GM12874 (cell line): Measurements from ENCODE around the gene TMEM63C.

Experiments
- TF ChIP-seq, protein P1 (sequence below): IDR thresholded peaks from 2 replicates; pipeline ENCODE4 v1.5.1; 2011; ENCODE audit warnings: low read depth, mild to moderate bottlenecking, control low read depth, low read length, moderate library complexity; ENCODE audit not compliant: insufficient read depth

Gene TMEM63C

DNA sequence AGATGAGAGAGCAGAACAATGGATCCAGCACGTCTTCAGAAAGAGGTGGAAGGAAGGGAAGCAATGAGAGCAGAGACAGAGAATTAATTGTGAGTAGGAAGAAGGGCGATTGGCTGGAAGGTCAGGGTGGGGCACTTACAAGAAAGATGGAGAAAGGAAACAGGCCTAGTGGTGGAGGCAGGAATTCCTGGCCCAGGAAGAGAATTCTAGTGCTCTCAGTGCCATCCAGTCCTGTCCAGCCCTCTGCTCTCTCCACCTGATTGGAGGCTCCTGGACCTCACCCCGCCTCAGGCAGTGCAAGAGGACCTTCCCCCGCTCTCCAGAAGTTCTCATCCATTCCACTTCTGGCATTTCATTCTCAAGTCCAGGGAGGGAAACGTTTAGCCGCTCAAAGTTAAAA, 46.5 kb downstream of the TMEM63C start:
- TF ChIP-seq, protein P1, sequence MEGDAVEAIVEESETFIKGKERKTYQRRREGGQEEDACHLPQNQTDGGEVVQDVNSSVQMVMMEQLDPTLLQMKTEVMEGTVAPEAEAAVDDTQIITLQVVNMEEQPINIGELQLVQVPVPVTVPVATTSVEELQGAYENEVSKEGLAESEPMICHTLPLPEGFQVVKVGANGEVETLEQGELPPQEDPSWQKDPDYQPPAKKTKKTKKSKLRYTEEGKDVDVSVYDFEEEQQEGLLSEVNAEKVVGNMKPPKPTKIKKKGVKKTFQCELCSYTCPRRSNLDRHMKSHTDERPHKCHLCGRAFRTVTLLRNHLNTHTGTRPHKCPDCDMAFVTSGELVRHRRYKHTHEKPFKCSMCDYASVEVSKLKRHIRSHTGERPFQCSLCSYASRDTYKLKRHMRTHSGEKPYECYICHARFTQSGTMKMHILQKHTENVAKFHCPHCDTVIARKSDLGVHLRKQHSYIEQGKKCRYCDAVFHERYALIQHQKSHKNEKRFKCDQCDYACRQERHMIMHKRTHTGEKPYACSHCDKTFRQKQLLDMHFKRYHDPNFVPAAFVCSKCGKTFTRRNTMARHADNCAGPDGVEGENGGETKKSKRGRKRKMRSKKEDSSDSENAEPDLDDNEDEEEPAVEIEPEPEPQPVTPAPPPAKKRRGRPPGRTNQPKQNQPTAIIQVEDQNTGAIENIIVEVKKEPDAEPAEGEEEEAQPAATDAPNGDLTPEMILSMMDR, result no peak

DNA sequence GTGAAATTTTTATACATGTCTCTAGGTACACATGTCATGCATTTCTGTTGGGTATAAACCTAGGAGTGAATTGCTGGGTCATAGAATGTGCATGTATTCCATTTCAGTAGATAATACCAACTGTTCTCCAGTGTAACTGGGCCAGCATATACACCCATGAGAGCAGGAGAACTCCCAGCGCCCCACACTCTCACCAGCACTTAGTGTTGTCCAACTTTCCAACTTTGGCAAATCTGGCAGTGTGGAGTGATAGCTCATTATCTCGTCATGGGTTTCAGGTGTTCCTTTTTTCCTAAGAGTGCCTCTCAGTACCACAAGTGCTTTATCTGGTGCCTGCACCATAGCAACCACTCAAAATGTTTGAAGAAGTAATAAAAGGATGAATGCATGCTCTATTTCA, 49.3 kb downstream of the TMEM63C start:
- TF ChIP-seq, protein P1, result no peak

DNA sequence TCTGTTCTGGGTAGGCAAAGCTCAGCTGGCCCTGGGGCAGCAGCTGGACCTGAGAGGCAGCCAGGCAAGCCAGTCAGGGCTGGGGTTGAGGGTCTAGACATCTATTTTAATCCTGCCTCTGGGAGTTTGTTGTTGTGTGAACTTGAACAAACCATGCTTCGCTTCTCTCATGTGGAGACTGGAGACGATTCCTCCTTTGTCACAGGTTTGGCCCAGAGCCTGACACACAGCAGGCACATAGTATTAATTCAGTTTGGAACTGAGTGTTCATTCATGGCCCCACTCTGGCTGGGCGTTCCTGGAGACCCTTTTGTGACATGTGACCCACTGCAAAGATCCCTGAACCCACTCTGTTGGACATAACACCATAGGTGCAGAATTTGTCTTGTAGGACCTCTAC, 50.1 kb downstream of the TMEM63C start:
- TF ChIP-seq, protein P1, result no peak

DNA sequence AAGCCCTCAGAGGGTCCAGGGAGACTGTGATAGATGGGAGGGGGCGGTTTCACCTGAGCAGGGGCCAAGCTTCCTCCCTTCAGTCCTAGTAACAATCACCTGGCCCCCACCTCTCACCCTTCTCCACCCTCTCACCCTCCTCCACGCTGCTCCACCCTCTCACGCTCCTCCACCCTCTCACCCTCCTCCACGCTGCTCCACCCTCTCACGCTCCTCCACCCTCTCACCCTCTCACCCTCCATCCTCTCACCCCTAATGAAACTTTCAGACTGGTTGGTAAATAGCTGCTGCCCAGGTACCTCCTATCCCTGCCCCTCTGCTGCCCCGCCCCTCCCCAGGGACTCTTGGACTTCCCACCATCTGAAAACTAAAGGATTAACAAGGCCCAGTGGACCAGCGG, 55.2 kb downstream of the TMEM63C start:
- TF ChIP-seq, protein P1, result no peak

DNA sequence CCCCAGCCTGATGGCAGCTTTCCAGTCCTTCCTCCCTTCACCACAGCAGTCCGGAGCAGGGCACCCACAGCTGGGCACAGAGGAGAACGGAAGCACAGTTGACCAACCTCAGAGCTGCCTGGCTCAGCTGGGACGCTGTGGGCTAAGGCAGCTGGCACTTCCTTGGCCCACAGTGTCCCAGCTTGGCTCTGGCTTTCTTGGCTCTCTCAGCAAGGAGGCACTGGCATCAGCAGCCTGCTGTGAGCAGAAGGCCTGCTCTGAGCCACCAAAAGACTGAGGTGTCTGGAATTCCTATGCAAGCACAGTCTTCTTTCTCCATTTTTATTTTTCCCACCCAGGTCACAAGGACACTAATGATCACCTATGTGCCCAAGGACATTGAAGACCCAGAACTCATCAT, 56.8 kb downstream of the TMEM63C start:
- TF ChIP-seq, protein P1, result no peak

DNA sequence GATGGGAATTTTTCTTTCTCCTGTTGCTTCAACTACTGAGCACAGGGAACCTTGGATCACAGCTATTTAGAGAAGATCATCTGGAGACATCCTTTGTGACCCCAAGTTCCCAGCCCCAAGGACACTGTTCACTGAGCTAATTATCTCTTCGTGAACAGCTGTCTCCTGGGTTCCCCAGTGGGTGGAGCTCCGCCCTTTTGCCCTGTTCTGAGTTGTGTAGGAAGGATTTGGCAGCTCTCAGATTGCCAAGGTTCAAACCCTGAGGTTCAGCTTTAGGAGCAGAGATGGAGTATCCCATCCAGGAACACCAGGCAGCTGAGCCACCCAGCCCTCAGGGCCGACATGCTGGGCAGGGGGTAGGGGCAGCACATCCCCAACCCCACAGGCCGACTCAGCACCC, 57.4 kb downstream of the TMEM63C start:
- TF ChIP-seq, protein P1, result no peak

DNA sequence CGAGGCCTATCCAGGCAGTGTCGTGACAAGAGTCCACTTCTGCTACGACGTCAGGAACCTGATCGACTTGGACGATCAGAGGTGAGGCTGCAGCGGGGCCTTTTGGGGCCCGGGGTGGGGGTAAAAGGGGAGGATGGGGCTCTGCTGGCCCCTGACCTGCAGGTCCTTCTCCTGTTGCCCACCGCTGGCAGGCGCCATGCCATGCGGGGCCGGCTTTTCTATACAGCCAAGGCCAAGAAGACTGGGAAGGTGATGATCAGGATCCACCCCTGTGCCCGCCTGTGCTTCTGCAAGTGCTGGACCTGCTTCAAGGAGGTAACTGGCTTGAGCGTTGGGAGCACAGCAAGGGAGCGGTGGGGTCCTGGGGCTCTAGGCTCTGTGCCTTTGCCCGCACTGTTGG, 57.8 kb downstream of the TMEM63C start:
- TF ChIP-seq, protein P1, result no peak
